Right lobe of liver (tissue), 6 donors: Measurements from ENCODE around the gene CARD6. TPM values are rescaled to one million over a fixed set of nuclear protein-coding genes. Genes with fewer than 3 reads are reported as not detected.
"Not testable (repeated sequence)": the region's sequence is repeated elsewhere in the genome, so short reads cannot be mapped to it uniquely, and the experiment has no call there.

Experiments
- ATAC-seq, 4 donors: fragments of 200-7000 bp; cut with Tn5 transposase; one replicate each; pipeline ENCODE4 v1.9.1; 2020; ENCODE audit warnings: mild to moderate bottlenecking in 4 of 4, moderate library complexity in 4 of 4
- DNase-seq, 3 donors: peaks; one replicate each; pipeline ENCODE4 v3.0.0-alpha.2; 2020
- H3K27ac ChIP-seq, 3 donors: fragments of 200-600 bp; one replicate each; pipeline ENCODE4 v1.8.0; 2022
- H3K27me3 ChIP-seq, 2 donors: fragments of 200-600 bp; one replicate each; pipeline ENCODE4 v1.8.0; 2022
- H3K36me3 ChIP-seq, 4 donors: fragments of 200-600 bp; sonication (generic) in 1 of 4; one replicate each; pipeline versions ENCODE4 v1.5.1 to v1.8.0; 2017 to 2022; ENCODE audit warnings: control low read depth in 1 of 4
- H3K4me1 ChIP-seq, 4 donors: fragments of 200-600 bp; sonication (generic) in 1 of 4; one replicate each; pipeline versions ENCODE4 v1.5.1 to v1.8.0; 2017 to 2022; ENCODE audit warnings: control low read depth in 1 of 4
- H3K4me3 ChIP-seq, 3 donors: fragments of 200-600 bp; one replicate each; pipeline ENCODE4 v1.8.0; 2022
- H3K9me3 ChIP-seq, 4 donors: fragments of 200-600 bp; sonication (generic) in 1 of 4; one replicate each; pipeline versions ENCODE4 v1.5.1 to v1.8.0; 2017 to 2022; ENCODE audit warnings: control low read depth in 1 of 4
- POLR2A ChIP-seq: fragments of 450-650 bp; IDR thresholded peaks from one replicate; pipeline ENCODE4 v1.6.1; 2017; ENCODE audit warnings: antibody characterized with exemption, mild to moderate bottlenecking
- WGBS: methylation state at CpG from one replicate; pipeline ENCODE4 v1.1.6; 2018; ENCODE audit warnings: low coverage, low lambda C conversion rate; ENCODE audit not compliant: insufficient coverage; ENCODE audit errors: missing lambda C conversion rate; 5-methylcytosine and 5-hydroxymethylcytosine counted together
- intact Hi-C, 2 donors: fragments of 100-400 bp; cut with DNase I; formaldehyde crosslinking; loops; one replicate each; pipeline versions ENCODE4 v1.11.2 to v1.14.1; 2022
- total RNA-seq, 6 experiments: library from RNA; depleted of rRNA in 2 of 6; stranded (reverse); fragments of >200 nt in 2 of 6; fragmentation: NEBNext Ultra II Directional in 3 of 6; extraction: Animal tissue kit (Norgen Biotek cat#: 25700) in 3 of 6; gene quantifications; one replicate each; pipeline versions ENCODE4 v1.1.0 to v1.2.4, GENCODE V29; 2016 to 2023
- TF ChIP-seq, protein P1 (sequence below), 4 donors: fragments of 200-600 bp in 3 of 4; fragments of 450-650 bp in 1 of 4; IDR thresholded peaks; one replicate each; pipeline versions ENCODE4 v1.5.1 to v1.8.0; 2016 to 2022; ENCODE audit warnings: antibody characterized with exemption in 4 of 4, mild to moderate bottlenecking in 2 of 4
- donor health status: DM: no; HTN: yes; CAD: no.
- donor health status: DM: no; HTN: no; CAD: no.
- donor health status: DM: no; HTN: no; CAD: no.
- donor health status: DM: no; HTN: yes; CAD: no.
- donor health status: DM: no; HTN: yes; CAD: no.

Gene CARD6
- total RNA-seq, 6 experiments from 2014 or later, result 3.0 to 6.2 (median 3.3) TPM

DNA sequence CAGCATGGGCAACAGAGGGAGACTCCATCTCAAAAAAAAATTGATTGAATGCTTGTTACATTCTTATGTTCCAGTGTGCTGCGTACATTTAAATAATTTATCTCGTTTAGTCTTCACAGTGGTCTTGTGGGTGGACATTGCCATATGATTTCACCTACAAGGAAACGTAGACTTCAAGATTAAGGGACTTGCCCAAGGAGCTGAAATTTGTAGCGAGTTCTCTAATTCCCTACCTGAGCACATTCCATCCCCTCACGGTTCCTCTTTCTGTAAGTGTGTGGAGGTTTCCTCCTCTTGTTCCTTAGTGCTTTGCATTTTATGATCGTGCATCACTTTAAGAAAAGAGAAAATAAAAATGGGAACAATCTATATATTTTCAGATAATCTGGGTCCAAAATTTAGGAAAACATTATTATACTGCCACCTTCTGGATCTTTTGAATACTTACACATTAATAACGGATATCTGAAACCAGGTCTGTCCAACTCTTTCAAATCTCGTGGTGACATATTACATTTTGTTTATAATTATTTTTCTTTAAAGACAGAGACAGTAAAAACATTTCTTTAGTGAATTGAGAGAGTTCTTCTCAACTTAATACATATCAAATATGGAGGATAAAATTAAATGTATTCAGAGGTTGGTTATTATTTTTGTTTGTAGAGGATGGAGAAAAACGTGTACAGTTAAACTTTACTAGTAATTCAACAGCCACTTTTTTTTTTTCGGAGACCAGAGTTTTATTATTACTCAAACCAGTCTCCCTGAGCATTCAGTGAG is 38.2 kb downstream of the CARD6 start:
- TF ChIP-seq, protein P1, sequence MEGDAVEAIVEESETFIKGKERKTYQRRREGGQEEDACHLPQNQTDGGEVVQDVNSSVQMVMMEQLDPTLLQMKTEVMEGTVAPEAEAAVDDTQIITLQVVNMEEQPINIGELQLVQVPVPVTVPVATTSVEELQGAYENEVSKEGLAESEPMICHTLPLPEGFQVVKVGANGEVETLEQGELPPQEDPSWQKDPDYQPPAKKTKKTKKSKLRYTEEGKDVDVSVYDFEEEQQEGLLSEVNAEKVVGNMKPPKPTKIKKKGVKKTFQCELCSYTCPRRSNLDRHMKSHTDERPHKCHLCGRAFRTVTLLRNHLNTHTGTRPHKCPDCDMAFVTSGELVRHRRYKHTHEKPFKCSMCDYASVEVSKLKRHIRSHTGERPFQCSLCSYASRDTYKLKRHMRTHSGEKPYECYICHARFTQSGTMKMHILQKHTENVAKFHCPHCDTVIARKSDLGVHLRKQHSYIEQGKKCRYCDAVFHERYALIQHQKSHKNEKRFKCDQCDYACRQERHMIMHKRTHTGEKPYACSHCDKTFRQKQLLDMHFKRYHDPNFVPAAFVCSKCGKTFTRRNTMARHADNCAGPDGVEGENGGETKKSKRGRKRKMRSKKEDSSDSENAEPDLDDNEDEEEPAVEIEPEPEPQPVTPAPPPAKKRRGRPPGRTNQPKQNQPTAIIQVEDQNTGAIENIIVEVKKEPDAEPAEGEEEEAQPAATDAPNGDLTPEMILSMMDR (IDR thresholded peaks at IDR 0.05), result peak; percentile 60 to 63 (median 62)
- TF ChIP-seq POLR2A, result no peak
- 20% methylated on average over 10 of the region's 10 CpGs for WGBS
- intact Hi-C loops, result no loop called here
- ATAC-seq (peak; percentile 57 to 80 (median 72)), DNase-seq (no peak)
- H3K36me3 ChIP-seq, result no peaks in the 10 kb centered on the region
- no peak overlapping the region for H3K27ac ChIP-seq
- H3K27me3 ChIP-seq, result no peaks in the 10 kb centered on the region
- H3K9me3 ChIP-seq, result no peaks in the 10 kb centered on the region
- H3K4me1 ChIP-seq, result no peaks in the 10 kb centered on the region
- no peak overlapping the region for H3K4me3 ChIP-seq

- no peak for TF ChIP-seq POLR2A
- TF ChIP-seq, protein P1 (IDR thresholded peaks at IDR 0.05), result no peak
- Histone ChIP-seq H3K4me3 (no peak overlapping the region), H3K27me3 (no peaks in the 10 kb centered on the region), H3K27ac (no peak overlapping the region), H3K36me3 (no peaks in the 10 kb centered on the region), H3K4me1 (no peaks in the 10 kb centered on the region), H3K9me3 (no peaks in the 10 kb centered on the region)
- DNase-seq (no peak), ATAC-seq (no peak)
- WGBS, result 80% methylated on average over 1 of the region's 4 CpGs
- intact Hi-C loops, result no loop called here
These were observed 41.1 kb downstream of the CARD6 start for GRCh38 chr5:40882291-40882690.

- ATAC-seq, result peak in 1 of 4 donors; percentile 30
- H3K4me3 ChIP-seq, H3K4me1 ChIP-seq, DNase-seq, H3K9me3 ChIP-seq, H3K27ac ChIP-seq, H3K36me3 ChIP-seq, intact Hi-C loops, H3K27me3 ChIP-seq: not testable (repeated sequence)
- WGBS, result 23% methylated on average over 1 of the region's 1 CpG
These were observed 41.9 kb downstream of the CARD6 start for GRCh38 chr5:40883051-40883450.

GRCh38 chr5:40895440-40896425 is 54.6 kb downstream of the CARD6 start:
- ATAC-seq (peak; percentile 51 to 88 (median 56)), DNase-seq (peak; percentile 69 to 86 (median 83))
- 25% methylated on average over 4 of the region's 10 CpGs for WGBS
- H3K4me3 ChIP-seq, result peak overlapping the region in 2 of 3 donors; percentile 34 to 45
- H3K27me3 ChIP-seq, intact Hi-C loops, H3K36me3 ChIP-seq, H3K4me1 ChIP-seq, H3K9me3 ChIP-seq: not testable (repeated sequence)
- peak overlapping the region in 1 of 3 donors; percentile 58 for H3K27ac ChIP-seq

- H3K36me3 ChIP-seq, result no peaks in the 10 kb centered on the region
- no peak overlapping the region for H3K4me3 ChIP-seq
- ATAC-seq, result peak; percentile 94 to 99 (median 98)
- peak overlapping the region in 2 of 3 donors; percentile 18 to 53 for H3K27ac ChIP-seq
- WGBS, result 6% methylated on average over 7 of the region's 7 CpGs
- intact Hi-C loops, result no loop called here
- peaks cover 0 to 21% (median 9%) of the 10 kb centered on the region in 4 donors for H3K4me1 ChIP-seq
- DNase-seq, result peak in 2 of 3 donors; percentile 32 to 78
- no peak for TF ChIP-seq POLR2A
- TF ChIP-seq, protein P1 (IDR thresholded peaks at IDR 0.05), result peak; percentile 95 to 98 (median 96)
- no peaks in the 10 kb centered on the region for H3K9me3 ChIP-seq
- H3K27me3 ChIP-seq, result no peaks in the 10 kb centered on the region
These were observed 63.2 kb downstream of the CARD6 start for GRCh38 chr5:40904205-40904993.
